Astrocyte of the spinal cord (primary cell): ENCODE results near the gene C11orf71.

Experiments
- DNase-seq: peaks from one replicate; pipeline ENCODE4 v3.0.0; 2011; ENCODE audit warnings: low read depth, low spot score
- H3K4me3 ChIP-seq: 2 replicates; pipeline ENCODE4 v1.5.1; 2011; ENCODE audit warnings: low read depth, mild to moderate bottlenecking, low read length, moderate library complexity
- CTCF ChIP-seq: IDR thresholded peaks from 2 replicates; pipeline ENCODE4 v1.5.1; 2012; ENCODE audit warnings: low read depth, mild to moderate bottlenecking, low read length, inconsistent platforms
- in situ Hi-C: cut with HindIII; loops from 2 replicates; pipeline ENCODE4 v1.10.0; 2017; ENCODE audit warnings: low sequenced_read_pairs

Gene C11orf71

GRCh38 chr11:114377612-114378267, 22.6 kb downstream of the C11orf71 start:
- H3K4me3 ChIP-seq: no peak overlapping the region
- no peak for TF ChIP-seq CTCF
- DNase-seq: peak; percentile 61

GRCh38 chr11:114375052-114375451, 25.3 kb downstream of the C11orf71 start:
- no peak overlapping the region for H3K4me3 ChIP-seq
- TF ChIP-seq CTCF: no peak
- in situ Hi-C loops: no loop called here
- no peak for DNase-seq

More at GRCh38 chr11:114377612-114378267, 22.6 kb downstream of the C11orf71 start:
- in situ Hi-C loops: no loop called here

- TF ChIP-seq CTCF: no peak
- H3K4me3 ChIP-seq: no peak overlapping the region
- in situ Hi-C loops: no loop called here
- DNase-seq: no peak
Observed at GRCh38 chr11:114368918-114369680, 31.2 kb downstream of the C11orf71 start.

- TF ChIP-seq CTCF: no peak
- in situ Hi-C loops: no loop called here
- H3K4me3 ChIP-seq: no peak overlapping the region
- no peak for DNase-seq
Observed at GRCh38 chr11:114367244-114367957, 32.9 kb downstream of the C11orf71 start.

GRCh38 chr11:114366331-114367243, 33.7 kb downstream of the C11orf71 start:
- H3K4me3 ChIP-seq: no peak overlapping the region
- DNase-seq: peak; percentile 76
- no peak for TF ChIP-seq CTCF
- in situ Hi-C loops: no loop called here

GRCh38 chr11:114362958-114363357, 37.4 kb downstream of the C11orf71 start:
- H3K4me3 ChIP-seq: no peak overlapping the region
- no peak for DNase-seq
- in situ Hi-C loops: no loop called here
- TF ChIP-seq CTCF: no peak
